HepG2 (cell line): ENCODE measurements around the gene ANKRD11. TPM values are rescaled to one million over a fixed set of nuclear protein-coding genes. Genes with fewer than 3 reads are reported as not detected.

Source experiments
- HNF1B ChIP-seq: sonication (generic); formaldehyde crosslinking; IDR thresholded peaks from 2 replicates; pipeline ENCODE4 v1.5.1; 2020; ENCODE audit warnings: mild to moderate bottlenecking, moderate library complexity, missing genetic modification reagents
- IRF2 ChIP-seq: IDR thresholded peaks from 2 replicates; pipeline ENCODE4 v1.6.1; 2018; ENCODE audit warnings: missing genetic modification reagents, missing compliant biosample characterization
- MEIS1 ChIP-seq: sonication (generic); formaldehyde crosslinking; IDR thresholded peaks from 2 replicates; pipeline ENCODE4 v1.9.0; 2021; ENCODE audit warnings: mild to moderate bottlenecking, missing genetic modification reagents, moderate library complexity, borderline replicate concordance
- POLR2A ChIP-seq, 2 experiments: IDR thresholded peaks; 2 replicates each; pipeline ENCODE4 v1.6.1; 2011; ENCODE audit warnings: low read depth in 2 of 2, low read length in 2 of 2, mild to moderate bottlenecking in 1 of 2, moderate library complexity in 1 of 2; ENCODE audit not compliant: insufficient read depth in 1 of 2
- ZNF350 ChIP-seq: sonication (generic); formaldehyde crosslinking; IDR thresholded peaks from 2 replicates; pipeline ENCODE4 v1.4.0; 2020; ENCODE audit warnings: mild to moderate bottlenecking, low read depth, missing genetic modification reagents, borderline replicate concordance
- ZNF556 ChIP-seq: sonication (generic); formaldehyde crosslinking; IDR thresholded peaks from 2 replicates; pipeline ENCODE4 v1.4.0; 2020; ENCODE audit warnings: mild to moderate bottlenecking, missing genetic modification reagents, borderline replicate concordance
- polyA plus RNA-seq, 8 experiments: library from polyadenylated mRNA; depleted of rRNA in 3 of 8; stranded (reverse) in 7 of 8; unstranded in 1 of 8; fragments of >200 nt; fragmentation: Illumina TruSeq in 4 of 8; extraction: Trizol in 4 of 8; gene quantifications; 2 replicates each; pipeline versions ENCODE4 v1.2.1 to v1.2.3, GENCODE V29; 2011 to 2016; ENCODE audit warnings: low read depth in 4 of 8, missing spikeins in 1 of 8, mixed read lengths in 1 of 8; ENCODE audit not compliant: insufficient read depth in 1 of 8
- total RNA-seq, 5 experiments: library from RNA; depleted of rRNA; stranded (reverse); fragments of >200 nt; fragmentation: Illumina TruSeq; extraction: Trizol; gene quantifications; 2 replicates each; pipeline ENCODE4 v1.2.3, GENCODE V29; 2016; ENCODE audit warnings: low read depth in 1 of 5
- TF ChIP-seq, protein P1 (sequence below): sonication (generic); formaldehyde crosslinking; IDR thresholded peaks from 2 replicates; pipeline ENCODE4 v1.5.1; 2020; ENCODE audit warnings: mild to moderate bottlenecking, missing genetic modification reagents, moderate library complexity
- TF ChIP-seq, protein P2 (sequence below): sonication (generic); formaldehyde crosslinking; IDR thresholded peaks from 2 replicates; pipeline ENCODE4 v1.9.0; 2021; ENCODE audit warnings: missing genetic modification reagents, borderline replicate concordance
- TF ChIP-seq, protein P3 (sequence below), 2 experiments: fragments of 450-650 bp in 1 of 2; sonication (generic) in 1 of 2; formaldehyde crosslinking in 1 of 2; IDR thresholded peaks; 2 replicates each; pipeline versions ENCODE4 v1.6.1 to v1.8.0; 2016 to 2022; ENCODE audit warnings: antibody characterized with exemption in 1 of 2, mild to moderate bottlenecking in 1 of 2, missing genetic modification reagents in 1 of 2

Gene ANKRD11
- total and polyA plus RNA-seq, 2 of the 13 experiments (the other 11 are each of a cell fraction or from before 2014, with no cell fraction given), result 21.4 to 38.4 TPM

- TF ChIP-seq ZNF350 (peak; percentile 12; the same call in 1 of the 2 replicates), IRF2 (CRISPR knock-in tag) (no peak), MEIS1 (CRISPR knock-in tag) (no peak), POLR2A (IDR thresholded peaks at IDR 0.05; ENCODE audit: insufficient read depth in 1 of 2, low read depth in 2 of 2, low read length in 2 of 2) (no peak), HNF1B (no peak), ZNF556 (CRISPR knock-in tag) (0 out of 2 replicates have a peak, but pooled peaks have one; percentile 25)
- TF ChIP-seq, protein P1, sequence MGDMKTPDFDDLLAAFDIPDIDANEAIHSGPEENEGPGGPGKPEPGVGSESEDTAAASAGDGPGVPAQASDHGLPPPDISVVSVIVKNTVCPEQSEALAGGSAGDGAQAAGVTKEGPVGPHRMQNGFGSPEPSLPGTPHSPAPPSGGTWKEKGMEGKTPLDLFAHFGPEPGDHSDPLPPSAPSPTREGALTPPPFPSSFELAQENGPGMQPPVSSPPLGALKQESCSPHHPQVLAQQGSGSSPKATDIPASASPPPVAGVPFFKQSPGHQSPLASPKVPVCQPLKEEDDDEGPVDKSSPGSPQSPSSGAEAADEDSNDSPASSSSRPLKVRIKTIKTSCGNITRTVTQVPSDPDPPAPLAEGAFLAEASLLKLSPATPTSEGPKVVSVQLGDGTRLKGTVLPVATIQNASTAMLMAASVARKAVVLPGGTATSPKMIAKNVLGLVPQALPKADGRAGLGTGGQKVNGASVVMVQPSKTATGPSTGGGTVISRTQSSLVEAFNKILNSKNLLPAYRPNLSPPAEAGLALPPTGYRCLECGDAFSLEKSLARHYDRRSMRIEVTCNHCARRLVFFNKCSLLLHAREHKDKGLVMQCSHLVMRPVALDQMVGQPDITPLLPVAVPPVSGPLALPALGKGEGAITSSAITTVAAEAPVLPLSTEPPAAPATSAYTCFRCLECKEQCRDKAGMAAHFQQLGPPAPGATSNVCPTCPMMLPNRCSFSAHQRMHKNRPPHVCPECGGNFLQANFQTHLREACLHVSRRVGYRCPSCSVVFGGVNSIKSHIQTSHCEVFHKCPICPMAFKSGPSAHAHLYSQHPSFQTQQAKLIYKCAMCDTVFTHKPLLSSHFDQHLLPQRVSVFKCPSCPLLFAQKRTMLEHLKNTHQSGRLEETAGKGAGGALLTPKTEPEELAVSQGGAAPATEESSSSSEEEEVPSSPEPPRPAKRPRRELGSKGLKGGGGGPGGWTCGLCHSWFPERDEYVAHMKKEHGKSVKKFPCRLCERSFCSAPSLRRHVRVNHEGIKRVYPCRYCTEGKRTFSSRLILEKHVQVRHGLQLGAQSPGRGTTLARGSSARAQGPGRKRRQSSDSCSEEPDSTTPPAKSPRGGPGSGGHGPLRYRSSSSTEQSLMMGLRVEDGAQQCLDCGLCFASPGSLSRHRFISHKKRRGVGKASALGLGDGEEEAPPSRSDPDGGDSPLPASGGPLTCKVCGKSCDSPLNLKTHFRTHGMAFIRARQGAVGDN (CRISPR knock-in tag), result peak; percentile 37; the same call in 1 of the 2 replicates
- TF ChIP-seq, protein P2, sequence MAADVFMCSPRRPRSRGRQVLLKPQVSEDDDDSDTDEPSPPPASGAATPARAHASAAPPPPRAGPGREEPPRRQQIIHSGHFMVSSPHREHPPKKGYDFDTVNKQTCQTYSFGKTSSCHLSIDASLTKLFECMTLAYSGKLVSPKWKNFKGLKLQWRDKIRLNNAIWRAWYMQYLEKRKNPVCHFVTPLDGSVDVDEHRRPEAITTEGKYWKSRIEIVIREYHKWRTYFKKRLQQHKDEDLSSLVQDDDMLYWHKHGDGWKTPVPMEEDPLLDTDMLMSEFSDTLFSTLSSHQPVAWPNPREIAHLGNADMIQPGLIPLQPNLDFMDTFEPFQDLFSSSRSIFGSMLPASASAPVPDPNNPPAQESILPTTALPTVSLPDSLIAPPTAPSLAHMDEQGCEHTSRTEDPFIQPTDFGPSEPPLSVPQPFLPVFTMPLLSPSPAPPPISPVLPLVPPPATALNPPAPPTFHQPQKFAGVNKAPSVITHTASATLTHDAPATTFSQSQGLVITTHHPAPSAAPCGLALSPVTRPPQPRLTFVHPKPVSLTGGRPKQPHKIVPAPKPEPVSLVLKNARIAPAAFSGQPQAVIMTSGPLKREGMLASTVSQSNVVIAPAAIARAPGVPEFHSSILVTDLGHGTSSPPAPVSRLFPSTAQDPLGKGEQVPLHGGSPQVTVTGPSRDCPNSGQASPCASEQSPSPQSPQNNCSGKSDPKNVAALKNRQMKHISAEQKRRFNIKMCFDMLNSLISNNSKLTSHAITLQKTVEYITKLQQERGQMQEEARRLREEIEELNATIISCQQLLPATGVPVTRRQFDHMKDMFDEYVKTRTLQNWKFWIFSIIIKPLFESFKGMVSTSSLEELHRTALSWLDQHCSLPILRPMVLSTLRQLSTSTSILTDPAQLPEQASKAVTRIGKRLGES (CRISPR knock-in tag), result no peak
- TF ChIP-seq, protein P3, sequence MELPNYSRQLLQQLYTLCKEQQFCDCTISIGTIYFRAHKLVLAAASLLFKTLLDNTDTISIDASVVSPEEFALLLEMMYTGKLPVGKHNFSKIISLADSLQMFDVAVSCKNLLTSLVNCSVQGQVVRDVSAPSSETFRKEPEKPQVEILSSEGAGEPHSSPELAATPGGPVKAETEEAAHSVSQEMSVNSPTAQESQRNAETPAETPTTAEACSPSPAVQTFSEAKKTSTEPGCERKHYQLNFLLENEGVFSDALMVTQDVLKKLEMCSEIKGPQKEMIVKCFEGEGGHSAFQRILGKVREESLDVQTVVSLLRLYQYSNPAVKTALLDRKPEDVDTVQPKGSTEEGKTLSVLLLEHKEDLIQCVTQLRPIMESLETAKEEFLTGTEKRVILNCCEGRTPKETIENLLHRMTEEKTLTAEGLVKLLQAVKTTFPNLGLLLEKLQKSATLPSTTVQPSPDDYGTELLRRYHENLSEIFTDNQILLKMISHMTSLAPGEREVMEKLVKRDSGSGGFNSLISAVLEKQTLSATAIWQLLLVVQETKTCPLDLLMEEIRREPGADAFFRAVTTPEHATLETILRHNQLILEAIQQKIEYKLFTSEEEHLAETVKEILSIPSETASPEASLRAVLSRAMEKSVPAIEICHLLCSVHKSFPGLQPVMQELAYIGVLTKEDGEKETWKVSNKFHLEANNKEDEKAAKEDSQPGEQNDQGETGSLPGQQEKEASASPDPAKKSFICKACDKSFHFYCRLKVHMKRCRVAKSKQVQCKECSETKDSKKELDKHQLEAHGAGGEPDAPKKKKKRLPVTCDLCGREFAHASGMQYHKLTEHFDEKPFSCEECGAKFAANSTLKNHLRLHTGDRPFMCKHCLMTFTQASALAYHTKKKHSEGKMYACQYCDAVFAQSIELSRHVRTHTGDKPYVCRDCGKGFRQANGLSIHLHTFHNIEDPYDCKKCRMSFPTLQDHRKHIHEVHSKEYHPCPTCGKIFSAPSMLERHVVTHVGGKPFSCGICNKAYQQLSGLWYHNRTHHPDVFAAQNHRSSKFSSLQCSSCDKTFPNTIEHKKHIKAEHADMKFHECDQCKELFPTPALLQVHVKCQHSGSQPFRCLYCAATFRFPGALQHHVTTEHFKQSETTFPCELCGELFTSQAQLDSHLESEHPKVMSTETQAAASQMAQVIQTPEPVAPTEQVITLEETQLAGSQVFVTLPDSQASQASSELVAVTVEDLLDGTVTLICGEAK (IDR thresholded peaks at IDR 0.05), result no peak
- TF ChIP-seq, protein P3 (CRISPR knock-in tag; IDR thresholded peaks at IDR 0.05), result peak; percentile 60; the same call in 1 of the 2 replicates
Observed at GRCh38 chr16:89502081-89502843, 11.9 kb upstream of the ANKRD11 start (continued).
